OCI-LY3 (cell line): Measurements from ENCODE around the gene CYP27A1.

Source experiments
- CTCF ChIP-seq: fragments of 200-600, 300-600 bp; sonication (generic); IDR thresholded peaks from 2 replicates; pipeline ENCODE4 v1.5.1; 2014; ENCODE audit warnings: antibody characterized with exemption, low read length, low read depth
- EZH2phosphoT487 ChIP-seq: fragments of 200-600 bp; shearing (Covaris generic); IDR thresholded peaks from 2 replicates; pipeline ENCODE4 v1.6.1; 2018; ENCODE audit warnings: antibody characterized with exemption, mixed run types, low read depth

GRCh38 chr2:218814540-218815243 lies 32.7 kb downstream of the CYP27A1 start:
- TF ChIP-seq CTCF = no peak
- TF ChIP-seq EZH2phosphoT487 = no peak
